ENCODE results near the gene MAP3K5.
"Not testable (repeated sequence)": the region's sequence is repeated elsewhere in the genome, so short reads cannot be mapped to it uniquely, and the experiment has no call there.

Gene MAP3K5

DNA sequence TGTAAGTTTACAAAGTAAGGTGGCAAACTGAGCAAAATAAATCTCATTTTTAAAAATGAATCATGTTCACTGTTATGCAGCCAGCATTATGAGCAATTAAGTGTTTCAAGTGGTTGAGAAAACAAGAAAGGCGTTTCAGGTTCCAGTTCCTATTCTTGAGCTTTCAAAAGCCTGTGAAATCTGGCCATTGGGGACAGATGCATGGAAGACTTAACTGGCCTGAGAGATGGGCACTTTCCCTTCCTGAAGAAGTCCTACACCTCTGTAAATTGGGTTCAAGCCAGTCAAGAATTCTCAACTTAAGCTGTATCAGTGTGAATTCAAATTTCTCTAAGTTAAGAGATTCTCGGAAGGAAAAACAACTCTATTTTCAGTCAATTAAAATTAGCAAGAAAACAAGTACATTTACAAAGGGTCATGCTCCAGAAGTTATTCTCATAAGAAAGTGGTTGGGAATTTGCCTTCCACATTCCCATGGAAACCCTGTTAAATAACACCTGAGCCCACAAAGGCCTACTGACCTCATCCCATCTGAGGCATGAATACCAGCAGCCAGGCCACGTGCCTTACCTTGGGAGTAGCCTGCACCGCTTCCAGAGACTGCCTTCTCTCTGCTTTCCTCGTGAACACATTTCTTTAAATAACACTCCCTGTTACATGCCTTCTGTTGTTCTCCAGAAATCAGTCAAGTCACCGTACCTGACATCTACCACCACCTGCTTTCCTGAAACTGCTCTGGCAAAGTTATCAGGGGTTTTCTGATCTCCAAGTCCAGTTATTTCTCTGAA lies 19.4 kb downstream of the MAP3K5 start:
- no peak for DNase-seq

DNA sequence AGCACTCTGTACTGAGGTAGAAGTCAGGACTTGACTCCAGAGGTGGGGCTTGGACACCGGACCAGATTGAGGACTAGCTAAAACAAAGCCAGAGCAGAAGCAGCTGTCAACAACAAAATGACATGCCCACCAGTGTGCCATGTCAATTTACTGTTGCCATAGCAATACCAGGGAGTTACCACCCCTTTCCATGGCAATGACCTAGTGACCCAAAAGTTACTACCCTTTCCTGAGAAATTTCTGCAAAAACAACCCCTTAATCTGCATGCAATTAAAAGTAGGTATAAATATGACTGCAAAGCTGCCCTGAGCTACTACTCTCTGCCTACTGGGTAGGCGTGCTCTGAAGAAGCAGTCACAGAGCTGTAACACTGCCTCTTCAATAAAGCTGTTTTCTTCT lies 21.0 kb downstream of the MAP3K5 start:
- DNase-seq: no peak

DNA sequence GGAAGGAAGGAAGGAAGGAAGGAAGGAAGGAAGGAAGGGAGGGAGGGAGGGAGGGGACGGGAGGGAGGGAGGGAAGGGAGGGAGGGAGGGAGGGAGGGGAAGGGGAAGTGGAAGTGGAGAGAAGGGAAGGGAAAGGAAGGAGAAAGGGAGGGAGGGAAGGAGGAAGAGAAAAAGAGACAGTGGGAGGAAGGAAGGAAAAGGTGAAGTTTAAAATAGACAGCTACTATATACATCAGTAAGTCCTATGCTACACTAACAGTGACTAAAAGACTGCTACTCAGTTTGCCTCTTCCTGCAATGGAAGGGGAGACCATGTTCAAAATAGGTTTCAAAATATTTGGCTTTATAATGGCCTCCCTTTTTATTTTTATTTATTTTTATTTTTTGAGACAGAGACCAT lies 22.5 kb downstream of the MAP3K5 start:
- DNase-seq: no peak

DNA sequence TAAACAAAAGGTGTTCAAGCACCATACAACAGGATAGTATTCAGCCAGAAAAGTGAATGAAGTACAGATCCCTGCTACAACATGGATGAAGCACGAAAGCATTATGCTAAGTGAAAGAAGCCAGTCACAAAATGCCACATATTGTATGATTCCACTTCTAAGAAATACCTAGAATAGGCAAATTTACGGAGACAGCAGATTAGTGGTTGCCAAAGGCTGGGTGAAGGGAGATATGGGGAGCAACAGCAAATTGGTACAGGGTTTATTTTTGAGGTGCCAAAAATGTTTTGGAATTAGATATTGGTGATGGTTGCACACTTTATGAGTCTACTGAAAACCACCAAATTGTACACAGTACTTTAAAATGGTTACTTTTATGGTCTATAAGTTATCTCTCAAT lies 23.2 kb downstream of the MAP3K5 start:
- no peak for DNase-seq

DNA sequence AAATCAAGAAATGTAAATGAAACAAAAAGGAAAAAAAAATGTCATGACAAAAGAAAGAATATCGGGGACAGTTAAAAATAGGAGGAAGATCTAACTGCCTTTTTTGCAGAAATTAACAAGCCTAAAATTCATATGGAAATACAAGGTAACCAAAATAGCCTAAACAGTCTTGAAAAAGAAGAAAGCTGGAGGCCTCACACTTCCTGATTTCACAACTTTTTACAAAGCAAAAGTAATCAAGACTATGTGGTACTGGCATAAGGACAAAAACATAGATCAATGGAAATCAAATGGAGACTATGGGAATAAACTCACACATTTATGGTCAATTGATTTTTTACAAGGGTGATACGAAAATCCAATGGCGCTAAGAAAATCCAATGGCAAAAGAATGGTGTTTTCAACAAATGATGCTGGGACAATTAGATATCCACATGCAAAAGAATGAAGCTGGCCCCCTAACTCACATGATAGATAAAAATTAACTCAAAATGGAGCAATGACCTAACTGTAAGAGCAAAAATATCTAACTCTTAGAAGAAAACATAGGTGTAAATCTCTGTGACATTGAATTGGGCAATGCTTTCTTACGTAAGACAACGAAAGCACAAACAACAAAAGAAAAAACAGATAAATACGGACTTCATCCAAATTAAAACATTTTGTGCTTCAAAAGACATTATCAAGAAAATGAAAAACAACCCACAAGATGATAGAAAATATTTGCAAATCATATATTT lies 24.5 kb downstream of the MAP3K5 start:
- DNase-seq: no peak

DNA sequence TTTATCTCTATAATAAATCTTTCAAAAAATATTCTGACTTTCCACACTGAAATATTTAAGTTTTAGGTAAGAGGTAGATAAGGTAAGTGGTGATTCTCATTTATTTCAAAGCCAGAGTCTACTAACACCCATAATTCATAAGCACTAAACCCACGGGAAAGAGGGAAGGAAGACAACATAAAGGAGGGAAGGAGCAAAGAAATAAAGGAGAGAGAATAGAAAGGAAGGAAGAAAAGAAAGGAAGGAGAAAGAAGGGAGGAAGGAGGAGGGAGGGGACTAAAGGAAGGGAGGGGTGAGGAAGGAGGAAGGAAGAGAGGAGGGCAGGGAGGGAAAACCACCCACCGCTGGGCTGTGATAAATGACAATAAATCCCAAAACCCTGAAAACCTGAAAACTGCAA lies 25.2 kb downstream of the MAP3K5 start:
- no peak for DNase-seq

DNA sequence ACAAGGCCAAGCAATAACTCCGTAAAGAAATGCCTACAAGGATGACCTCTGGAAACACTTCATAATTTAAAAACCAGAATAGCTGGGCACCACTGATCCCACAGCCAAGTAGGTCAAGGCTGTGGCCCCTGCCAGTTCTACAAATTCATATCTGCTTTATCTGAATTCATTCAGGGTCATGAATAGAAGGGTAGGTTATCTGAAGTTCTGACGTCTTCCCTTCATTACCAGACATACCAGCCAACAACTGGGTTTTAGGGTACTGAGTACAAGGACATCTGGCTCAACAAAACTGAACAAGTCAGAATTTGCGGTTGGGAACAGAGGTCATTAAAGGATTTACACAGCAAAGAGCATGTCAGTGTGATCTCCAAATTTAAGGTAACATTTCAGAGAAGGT lies 26.0 kb downstream of the MAP3K5 start:
- DNase-seq: no peak

DNA sequence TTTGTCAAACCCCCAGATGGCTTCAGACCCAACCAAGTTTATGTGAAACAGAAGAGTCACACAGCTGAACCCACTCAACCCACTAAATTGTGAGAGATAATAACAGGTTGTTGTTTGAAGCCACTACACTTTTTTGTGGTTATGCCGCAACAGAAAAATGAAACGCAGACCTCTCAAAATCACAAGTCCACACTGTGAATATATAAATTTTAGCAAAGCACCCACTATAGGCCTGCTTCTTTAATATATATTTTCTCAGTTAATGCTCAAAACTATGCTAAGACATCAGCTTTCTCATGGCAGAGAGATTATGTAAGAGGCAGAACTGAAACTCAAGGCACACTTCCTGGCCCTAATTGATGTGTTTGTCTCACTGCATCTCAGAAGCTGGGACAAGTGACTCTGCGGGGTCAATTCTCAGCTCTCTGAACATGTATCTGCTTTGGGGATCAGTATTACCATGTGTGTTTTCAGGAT lies 27.7 kb downstream of the MAP3K5 start:
- no peak for DNase-seq

DNA sequence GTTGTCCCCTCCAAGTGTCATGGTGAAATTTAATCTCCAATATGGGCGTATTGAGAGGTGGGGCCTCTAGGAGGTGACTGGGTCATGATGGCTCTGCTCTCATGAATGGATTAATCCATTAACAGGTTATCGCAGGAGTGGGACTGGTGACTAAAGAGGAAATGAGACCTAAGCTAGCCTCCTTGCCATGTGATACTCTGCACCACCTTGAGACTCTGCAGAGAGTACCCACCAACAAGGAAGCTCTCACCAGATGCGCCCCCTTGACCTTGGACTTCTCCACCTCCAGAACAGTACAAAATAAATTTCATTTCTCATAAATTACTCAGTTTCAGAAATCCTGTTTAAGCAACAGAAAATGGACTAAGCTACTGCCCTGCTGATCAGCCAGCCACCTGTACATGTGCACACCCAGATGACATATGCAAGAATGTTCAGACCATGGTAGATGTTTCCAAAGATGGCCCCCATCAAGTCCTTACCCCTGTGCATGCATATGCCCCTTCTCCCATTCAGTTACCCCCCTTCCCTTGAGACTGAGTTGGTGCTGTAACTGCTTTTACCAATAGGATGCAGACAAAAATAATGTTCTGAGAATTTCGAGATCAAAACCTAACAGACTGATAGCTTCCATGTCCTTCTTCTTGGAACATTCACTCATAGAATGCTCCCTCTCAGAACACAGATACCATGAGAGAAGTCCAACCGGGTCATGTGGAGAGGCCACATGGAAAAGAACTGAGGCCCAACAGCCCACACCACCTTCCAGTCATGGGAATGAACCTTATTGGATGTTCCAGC lies 28.4 kb downstream of the MAP3K5 start:
- no peak for DNase-seq

DNA sequence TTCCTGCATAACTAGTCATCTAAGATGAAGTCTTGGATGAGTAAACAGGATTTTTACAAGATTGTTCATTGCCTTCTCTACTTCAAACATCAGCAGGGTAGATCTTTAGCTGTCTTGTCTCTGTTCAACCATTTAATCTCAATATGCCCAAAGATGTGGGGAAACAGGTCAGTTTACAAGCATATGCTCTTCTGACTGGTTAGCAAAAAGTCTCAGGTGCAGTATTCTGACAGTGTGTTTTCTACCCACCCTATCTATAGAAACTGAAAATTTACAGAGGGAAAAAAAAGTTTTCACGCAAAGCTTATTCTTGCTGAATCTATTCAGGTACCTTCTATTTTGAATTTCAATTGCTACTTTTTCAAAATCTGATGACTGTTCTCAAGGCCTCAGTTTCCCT lies 29.0 kb downstream of the MAP3K5 start:
- no peak for DNase-seq

DNA sequence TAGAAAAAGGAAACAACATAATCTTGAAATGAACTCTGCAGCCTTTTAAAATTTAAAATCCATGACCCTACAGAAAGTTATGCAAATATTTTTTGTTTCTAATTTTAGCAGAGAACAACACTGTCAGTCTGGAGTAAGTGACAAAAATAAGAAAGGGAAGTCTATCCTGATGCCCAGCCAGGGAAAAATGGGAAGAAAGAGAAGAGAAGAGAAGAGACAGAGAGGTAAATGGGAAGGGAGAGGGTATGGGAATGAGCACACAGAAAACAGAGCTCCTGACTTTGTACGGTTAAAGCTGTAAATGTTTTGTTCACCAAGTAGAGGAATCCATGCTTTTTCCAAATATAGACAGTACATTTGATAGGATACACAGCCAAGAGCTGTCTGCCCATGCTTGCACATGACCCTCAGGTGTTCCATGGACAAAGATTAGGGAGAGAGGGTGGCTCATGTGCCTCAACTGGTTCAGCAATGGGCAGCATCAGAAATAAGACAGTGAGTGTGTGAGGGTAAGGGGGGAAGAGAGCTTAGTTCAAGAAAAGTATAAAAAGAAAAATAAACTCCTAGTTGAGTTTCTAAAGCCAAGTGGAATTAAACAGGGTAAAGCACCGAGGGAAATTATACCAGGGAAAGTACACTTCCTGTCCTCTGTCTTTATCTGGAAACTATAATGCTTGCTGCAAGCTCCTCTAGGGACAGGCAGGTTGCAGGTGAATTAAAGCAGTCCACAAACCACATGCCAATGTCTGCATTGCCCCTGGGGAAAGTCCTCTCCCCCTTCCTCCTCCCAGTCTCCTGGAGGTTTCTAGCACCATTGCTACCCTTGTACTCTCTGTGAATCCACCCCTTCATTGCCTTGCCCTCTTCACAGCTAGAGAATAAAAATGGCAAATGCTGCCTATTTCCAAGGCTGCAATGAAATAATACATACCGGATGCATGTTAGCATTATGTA lies 30.0 kb downstream of the MAP3K5 start:
- DNase-seq: no peak

DNA sequence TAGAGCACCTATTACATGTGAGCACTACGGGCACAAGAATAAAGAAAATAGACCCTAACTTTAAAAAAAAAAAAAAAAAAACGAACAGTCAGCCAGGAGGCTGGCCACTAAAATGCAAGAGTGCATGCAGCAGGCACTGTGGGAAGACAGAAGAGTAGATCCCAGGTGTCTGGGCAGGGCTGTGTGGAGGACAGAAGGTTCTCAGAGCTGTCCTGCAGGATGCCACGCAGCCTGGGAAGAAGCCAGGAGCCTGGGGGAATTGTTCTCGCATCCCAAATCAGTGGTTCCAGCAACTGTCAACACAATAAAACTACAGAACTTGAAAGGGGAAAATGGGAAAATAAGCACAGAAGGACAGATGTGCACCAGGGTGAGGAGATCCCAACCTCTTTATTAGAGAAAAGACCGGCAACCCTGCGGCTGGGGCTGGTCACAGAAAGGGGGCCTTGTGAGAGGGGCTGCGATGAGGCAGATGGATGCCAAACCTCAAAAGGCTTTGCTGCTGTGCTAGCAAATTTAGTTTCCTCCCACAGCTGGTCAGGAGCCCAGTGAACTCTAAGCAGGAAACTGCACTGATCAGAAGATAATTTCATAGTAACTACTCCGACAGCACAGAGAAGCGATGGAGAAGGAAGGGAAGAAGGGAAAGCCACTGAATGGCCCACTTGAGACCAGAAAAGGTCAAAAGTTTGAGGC lies 30.9 kb downstream of the MAP3K5 start:
- DNase-seq: no peak

DNA sequence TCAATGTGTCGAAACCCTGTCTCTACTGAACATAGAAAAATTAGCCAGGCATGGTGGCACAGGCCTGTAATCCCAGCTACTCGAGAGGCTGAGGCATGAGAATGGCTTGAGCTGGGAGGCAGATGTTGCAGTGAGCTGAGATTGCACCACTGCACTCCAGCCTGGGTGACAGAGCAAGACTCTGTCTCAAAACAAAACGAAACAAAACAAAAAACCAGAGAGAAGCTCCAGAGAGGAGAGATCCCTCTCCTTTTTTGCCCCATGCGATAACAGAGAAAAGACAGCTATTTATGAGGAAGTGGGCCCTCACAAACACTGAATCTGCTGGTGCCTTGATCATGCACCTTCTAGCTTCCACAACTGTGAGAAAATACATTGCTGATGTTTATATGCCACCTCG lies 31.5 kb downstream of the MAP3K5 start:
- DNase-seq: not testable (repeated sequence)

DNA sequence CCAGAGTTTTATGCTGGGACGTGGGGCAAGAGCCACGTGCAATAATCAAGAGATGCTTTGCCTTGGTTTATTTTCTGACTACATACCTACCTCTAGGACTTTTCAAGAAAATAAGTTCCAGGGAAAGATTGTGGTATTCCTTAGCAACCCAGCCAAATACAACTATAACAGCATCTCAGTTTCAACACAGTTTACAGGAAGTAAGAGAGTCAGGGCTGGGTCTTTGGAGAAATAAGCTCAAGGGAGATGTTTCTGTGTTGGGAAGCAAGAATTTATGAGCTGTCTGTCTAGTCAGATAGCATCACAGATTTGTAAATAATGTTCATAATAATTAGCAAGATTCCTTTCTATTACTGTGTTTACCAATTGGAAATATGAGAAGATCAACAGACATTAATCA lies 35.1 kb downstream of the MAP3K5 start:
- peak; percentile 18 for DNase-seq

DNA sequence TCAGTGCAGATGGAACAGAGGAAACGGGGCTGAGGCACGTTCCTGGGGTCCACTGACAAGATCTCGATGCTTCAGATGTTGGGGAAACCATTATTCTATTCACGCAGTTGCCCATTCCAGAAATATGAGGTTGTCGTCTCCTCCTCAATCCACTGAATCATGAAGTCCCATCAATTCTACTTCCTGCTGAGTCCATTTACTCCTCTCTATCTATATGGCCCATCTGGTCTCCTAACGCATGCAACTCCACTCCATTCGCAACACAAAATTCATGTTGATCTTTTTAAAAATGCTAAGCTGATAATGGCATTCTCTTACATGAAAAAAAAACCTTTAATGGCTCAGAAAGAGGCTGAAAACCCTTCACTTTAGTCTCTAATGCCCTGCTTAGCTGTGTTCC lies 37.5 kb downstream of the MAP3K5 start:
- DNase-seq: no peak

DNA sequence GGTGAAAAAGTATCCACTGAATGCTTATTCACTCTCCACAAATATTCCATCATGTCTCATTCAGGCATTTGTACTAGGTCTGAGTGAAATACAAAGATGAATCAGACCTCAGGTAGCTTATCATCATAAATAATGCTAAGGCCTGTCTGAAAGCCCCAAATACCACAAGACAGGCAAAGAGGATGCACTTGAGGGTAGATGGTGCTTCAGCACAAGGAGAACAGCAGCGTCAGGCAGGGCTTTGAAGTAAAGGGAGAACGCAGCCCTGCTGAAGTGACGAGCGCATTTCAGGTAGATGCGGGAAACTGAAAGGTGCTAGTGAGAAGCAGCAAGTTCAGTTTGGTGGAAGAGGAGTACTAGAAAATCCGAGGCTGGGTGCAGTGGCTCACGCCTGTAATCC lies 38.7 kb downstream of the MAP3K5 start:
- no peak for DNase-seq

DNA sequence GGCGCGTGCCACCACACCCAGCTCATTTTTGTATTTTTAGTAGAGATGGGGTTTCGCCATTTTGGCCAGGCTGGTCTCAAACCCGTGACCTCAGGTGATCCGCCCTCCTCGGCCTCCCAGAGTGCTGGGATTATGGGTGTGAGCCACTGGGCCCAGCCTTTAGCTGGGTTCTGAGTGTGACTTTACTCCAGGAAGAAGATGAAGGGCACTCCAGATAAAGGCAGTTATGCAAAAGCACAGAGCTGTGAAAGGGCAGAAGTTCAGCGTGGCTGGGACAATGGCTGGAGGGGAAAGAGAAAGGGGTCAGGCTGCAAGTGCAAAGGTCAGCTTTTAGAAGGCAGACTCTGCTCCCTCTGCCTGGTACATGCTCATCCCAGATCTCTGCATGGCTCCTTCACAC lies 39.7 kb downstream of the MAP3K5 start:
- DNase-seq: no peak

DNA sequence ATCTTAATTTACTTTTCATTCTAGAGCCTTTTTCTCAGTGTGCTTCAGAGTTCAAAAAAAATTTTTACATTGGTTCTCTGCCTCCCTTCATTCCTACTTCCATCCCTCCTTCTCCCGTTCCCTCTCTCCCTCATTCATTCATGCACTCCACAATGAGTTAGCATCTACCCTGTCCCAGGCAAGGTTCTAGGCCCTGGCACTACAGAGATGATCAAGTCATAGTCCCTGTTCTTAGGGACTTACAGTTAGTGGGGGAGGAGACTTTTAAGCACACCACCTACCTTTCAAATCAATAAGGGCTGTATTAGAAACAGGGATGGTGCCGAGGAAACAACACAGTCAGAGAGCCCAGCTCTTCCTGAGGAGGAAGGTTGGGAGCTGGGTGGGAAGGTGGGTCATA lies 40.3 kb downstream of the MAP3K5 start:
- DNase-seq: no peak

DNA sequence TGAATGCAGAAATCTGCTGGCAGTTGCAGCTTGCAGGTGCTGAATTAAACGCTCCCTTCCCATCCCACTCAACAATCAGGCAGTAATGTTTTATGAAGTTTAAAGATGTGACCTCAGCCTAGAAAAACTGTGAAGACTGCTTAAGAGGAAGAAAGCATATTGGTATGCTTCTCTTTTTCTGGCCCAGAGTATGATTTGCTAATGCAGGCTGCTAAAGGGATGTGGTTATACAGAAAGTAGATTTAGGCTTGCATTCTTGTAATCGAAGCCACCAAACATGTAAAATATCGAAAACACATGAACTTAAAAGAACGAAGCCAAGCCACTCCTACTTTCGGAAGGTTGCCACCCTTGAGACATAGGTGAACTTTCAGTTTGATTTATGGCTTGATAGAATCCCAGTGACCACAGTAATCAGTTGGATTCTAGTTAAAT lies 40.7 kb downstream of the MAP3K5 start:
- DNase-seq: peak; percentile 28

DNA sequence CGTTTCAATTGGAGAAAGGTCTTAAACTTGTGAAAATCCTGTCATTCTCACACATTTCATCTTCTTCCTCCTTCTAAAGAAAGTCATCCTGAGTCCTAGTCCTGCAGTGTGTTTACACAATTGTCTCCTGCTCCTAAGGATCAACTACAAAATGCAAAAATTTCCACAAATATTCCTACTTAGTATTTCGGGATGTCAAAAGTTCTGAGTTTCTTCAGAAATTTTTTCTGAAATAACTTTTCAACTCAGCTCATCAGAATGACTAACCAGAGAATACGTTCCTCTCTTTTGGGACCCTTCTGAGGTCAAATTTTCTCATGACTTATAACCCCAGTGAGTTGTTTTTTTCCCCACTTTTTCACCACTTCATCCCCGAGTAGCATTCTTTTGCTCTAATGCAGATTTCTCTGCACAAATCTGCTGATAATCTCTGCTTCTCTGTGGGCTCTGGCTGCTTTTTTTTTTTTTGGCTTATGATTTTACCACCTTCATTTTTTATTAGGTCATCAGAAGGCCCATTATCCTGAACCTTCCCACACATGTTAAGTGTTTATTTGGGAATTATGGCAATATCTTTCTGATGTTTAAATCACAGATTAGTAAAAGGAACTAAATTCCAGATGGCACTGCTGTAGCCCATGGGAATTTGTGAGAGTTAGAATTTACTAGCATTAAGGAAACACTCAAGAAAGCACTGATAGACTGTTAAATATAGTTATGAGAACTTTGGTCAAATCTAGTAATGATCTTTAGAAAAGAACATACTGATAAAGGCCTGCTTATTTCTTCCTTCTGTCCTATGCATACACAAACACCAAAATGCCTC lies 41.4 kb downstream of the MAP3K5 start:
- DNase-seq: no peak

Measured in fibroblast of skin of right biceps (primary cell).